Stimulated activated CD4-positive, alpha-beta T cell treated with anti-CD3 and anti-CD28 coated beads, TNF-alpha, amount 100 ng/mL, for 48 hours (primary cell): ENCODE results near the gene PER1.

Source experiments
- DNase-seq, 3 donors: peaks; one replicate each; pipeline ENCODE4 v3.0.0-alpha.2; 2020; ENCODE audit warnings: low read depth in 3 of 3

PER1 gene, protein sequence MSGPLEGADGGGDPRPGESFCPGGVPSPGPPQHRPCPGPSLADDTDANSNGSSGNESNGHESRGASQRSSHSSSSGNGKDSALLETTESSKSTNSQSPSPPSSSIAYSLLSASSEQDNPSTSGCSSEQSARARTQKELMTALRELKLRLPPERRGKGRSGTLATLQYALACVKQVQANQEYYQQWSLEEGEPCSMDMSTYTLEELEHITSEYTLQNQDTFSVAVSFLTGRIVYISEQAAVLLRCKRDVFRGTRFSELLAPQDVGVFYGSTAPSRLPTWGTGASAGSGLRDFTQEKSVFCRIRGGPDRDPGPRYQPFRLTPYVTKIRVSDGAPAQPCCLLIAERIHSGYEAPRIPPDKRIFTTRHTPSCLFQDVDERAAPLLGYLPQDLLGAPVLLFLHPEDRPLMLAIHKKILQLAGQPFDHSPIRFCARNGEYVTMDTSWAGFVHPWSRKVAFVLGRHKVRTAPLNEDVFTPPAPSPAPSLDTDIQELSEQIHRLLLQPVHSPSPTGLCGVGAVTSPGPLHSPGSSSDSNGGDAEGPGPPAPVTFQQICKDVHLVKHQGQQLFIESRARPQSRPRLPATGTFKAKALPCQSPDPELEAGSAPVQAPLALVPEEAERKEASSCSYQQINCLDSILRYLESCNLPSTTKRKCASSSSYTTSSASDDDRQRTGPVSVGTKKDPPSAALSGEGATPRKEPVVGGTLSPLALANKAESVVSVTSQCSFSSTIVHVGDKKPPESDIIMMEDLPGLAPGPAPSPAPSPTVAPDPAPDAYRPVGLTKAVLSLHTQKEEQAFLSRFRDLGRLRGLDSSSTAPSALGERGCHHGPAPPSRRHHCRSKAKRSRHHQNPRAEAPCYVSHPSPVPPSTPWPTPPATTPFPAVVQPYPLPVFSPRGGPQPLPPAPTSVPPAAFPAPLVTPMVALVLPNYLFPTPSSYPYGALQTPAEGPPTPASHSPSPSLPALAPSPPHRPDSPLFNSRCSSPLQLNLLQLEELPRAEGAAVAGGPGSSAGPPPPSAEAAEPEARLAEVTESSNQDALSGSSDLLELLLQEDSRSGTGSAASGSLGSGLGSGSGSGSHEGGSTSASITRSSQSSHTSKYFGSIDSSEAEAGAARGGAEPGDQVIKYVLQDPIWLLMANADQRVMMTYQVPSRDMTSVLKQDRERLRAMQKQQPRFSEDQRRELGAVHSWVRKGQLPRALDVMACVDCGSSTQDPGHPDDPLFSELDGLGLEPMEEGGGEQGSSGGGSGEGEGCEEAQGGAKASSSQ (N-terminal part only)

DNA sequence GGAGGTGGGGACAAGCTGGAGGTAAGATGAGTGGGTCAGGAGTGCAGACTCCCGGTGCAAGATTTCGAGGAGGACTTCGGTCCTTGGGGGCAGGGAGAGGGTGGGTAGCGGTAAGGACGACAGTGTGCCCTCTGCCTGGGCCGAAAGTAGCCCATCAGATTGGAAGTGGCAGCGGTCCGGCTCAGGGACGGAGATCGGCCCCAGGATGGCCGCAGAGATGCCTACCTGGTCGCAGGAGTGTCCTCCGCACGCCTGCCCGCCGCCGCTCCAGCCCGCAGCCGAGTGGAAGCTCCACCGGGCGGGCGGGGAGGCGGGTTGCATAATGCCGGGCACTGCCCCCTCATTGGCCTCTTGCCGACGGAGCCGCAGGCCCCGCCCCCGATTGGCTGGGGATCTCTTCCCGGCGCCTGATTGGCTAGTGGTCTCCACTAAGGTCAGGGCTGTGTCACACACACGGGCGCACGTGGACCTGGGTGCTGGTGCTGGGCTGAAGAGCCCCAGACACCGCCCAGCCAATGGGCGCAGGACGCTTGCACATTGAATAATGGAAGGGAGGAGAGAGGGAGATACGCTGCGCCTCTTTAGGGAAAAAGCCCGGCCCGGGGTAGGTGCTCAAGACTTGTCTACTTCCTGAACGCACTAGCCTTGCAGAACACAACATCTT lies at the start of gene PER1:
PER1 (minus strand) TSS at position 293 of the 664 bp plus-strand sequence. CDS start 1,698 bp downstream, outside the sequence.
- DNase-seq: peak; percentile 80 to 91 (median 87)

DNA sequence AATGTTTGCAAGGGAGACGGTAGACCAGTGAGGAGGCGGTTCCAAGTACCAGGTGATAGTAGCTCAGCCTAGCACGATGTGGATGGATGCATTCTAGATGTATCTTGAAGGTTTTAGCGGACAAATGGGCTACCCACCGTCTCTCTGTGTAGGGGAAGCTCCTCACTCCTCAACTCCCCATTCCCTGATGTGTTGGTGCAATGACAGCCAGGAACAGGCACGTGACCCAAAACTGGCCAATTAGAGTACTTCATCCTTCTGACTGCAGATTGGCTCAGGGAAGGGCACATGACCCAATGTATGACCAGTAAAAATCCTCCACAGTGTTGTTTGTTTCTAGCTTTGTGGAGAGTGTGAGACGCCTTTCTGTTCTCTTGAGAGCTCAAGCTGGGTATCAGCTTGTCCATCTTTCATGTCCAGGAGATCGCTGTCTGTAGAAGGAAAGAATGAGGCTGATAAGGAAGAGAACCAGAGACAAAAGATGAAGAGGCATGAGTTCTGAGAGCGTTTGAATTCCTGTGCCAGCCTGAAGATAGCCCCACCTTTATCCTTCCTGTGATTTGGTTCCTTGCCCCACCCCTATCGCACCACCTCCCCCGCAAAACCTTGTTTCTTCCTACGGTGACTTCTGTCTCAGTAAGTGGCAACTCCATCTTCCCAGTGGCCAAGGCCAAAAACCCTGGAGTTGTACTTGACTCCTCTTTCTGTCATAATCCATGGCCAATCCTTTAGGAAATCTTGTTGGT lies 40.0 kb upstream of the PER1 start:
- peak in 1 of 3 donors; percentile 64 for DNase-seq

DNA sequence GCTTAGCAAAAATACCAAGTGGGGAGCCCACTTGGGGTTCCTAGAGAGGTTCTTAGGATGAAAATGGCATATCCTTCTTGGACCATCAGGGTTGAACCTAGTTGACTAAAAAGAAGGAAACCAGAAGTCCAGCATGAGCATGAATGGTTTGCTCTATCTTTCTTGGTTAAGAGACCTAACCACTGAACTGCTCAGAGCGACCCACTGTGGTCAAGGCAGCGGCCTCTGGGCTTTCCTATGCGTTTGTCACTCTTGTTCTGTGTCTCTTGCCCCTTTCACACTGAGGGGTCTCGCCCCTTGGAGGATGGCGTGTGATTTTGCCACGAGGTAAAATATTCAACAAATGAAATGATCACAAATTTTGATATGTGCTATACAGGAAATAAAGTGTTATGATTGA lies 38.3 kb upstream of the PER1 start:
- no peak for DNase-seq

DNA sequence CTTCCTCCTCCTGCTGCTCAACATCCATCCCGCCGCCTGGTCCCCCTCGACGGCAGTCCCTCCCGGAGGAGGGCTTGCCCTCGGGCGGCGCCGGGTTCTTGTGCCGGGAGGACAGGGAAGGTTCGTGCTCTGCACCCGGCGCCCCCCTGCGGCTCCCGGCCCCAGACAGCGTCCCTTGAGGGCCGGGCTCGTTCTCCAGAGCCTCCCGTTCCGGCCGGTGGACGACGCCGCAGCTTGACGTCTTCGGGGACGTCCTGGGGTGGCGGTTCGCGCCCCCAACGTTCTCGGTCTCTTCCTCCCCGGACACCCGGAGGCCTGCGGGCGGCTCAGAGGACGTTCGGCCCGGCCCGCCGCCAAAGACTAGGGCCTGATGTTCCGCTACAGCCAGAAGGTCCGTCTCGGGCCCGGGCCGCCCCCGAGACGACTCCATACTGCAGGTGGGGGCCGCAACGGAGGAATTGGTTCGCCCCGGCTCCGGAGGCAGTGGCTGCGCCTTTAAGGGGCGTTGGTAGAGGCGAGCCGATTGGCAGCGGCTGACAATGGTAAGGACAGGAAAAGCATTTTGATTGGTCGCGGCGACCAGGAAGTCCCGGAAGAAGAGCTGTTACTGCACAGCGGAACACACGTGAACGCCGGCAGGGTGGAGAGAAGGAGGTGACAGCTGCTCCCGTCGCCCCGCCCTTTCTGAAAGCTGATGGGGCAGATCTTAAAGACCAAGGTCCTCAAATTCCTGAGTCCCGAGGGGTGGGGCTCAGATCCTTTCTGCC lies 37.7 kb upstream of the PER1 start, which contains the start of gene BORCS6:
BORCS6 (minus strand) TSS at position 470 of the 767 bp plus-strand sequence; CDS start at position 430, 40 bp downstream.
- DNase-seq: peak; percentile 87 to 93 (median 91)

DNA sequence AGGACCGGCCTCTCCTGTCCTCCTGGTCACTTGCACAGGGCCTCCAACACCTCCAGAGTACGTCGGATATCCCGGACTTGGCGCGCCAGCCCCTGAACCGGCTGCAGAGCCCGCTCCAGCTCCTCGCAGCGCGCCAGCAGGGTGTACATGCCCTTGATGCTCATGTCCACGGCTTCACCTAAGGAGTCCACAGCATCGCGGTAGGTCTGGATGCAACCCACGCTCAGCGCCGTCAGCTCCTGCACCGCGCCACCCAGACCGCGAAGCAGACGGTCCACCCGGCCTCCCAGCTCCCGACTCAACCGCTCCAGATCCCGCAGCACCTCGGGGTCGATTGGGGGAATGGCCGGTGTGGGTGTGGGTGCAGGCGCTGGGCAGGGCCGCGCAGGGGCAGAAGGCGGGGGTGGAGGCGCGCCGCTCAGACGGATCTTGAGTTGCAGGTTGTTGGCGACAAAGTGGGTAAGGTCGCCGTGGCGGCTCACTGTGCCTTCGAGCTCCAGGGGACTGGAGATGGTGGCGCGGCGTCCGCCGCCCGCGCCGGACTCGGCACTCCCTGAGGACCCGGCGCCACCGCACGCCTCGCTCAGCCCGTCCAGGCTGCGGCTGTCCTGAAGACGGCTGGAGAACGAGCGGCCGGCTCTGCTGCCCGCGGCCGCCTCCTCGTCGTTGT lies 37.0 kb upstream of the PER1 start:
- DNase-seq: no peak

DNA sequence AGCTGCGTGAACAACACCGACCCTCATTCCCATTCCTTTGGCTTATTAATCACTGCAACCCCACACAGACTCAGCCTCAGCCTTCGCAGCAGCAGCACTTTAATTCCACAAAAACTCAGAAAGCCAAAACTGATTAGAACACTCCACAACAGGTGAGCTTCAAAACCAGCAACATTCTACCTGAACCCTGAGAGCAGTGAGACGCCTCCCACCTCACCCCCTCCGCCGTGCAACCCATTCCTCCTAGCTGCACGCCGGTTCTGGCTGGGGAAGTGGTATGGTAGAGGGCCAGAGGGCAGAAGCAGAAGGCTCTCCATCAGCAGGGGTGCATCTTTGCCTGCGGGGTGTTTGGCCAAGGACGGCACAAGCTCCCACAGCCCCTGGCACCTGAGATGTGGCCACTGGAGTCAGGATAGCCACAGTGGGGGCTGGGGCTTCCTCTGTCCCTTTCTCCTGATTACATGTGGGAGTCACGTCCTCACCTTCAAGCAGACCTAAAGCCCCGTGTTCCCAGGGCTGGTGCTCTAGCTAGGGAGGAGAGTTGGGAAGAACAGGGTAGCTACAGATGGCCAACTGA lies 36.1 kb upstream of the PER1 start:
- no peak for DNase-seq

DNA sequence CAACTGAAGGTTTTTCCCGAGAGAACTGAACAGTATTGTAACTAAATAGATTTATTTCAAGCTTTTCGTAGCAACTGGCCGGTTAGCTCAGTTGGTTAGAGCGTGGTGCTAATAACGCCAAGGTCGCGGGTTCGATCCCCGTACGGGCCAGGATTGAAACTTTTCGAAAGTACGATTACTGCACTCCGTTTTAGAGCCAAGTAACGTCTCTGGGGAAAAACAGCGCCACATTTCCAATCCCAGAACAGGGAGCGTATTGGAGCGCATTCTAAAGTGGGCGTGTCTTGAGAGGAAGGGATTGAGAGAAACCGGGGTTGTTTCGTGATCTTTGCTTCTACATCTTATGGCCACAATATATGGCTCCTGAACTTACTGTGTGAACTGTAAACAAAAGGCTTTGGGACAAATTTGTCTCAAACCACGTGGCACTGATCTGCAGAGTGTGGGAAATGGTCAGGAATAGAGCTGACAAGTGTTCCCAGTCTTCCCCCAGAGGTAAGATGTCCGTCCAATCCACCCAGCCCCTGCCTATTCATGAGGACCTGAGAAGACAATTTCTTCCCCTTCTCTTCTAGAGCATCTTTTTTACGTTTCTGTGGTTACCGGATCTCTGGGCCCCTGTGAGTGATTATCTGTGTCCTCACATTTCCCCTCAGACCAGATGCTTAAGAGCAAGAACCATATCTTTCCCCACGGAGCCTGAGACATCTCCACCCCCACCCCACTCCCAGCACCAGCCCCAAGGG lies 35.5 kb upstream of the PER1 start:
- DNase-seq: peak; percentile 82 to 91 (median 85)

DNA sequence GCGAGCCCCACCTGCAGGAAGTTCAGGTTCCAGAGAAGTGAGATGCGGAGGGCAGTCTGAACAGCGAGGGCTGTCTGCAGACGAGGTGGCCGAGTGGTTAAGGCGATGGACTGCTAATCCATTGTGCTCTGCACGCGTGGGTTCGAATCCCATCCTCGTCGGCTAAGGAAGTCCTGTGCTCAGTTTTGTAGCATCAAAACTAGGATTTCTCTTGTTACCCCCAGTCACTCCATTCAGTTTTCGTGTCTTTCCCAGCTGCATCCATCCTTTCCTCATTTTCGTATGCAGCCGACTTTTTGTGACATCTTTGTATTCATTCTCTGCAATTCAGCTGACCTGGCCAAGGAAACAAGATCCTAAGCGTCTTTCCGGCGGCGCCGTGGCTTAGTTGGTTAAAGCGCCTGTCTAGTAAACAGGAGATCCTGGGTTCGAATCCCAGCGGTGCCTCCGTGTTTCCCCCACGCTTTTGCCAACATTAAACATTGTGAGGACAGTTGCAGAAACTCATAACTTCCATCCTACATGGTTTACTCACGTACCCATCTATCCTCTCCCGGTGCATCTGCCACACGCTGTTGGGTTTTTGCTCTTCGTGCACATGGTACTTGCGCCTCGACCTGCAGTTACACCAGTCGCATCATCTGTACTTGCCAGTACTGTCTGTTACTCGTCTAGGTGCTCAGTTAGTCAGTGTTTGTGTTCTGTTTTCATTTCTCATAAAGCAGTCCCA lies 34.7 kb upstream of the PER1 start:
- peak; percentile 88 to 98 (median 95) for DNase-seq

DNA sequence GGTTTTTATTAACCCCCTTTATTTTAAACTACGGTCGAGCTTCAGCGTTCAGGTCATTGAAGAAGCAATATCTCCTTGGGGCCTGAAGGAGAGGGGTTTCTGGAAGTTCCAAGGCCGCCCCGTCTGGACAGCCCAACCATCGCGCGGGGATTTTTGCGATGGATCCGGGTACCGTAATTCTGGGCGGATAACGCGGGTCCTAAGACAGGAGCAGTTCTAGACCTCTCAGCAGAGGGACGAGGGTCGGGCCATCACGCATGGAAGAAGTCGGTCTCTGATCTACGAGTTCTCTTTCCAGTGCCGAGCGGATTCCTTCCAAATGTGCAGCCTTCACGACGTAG lies 34.2 kb upstream of the PER1 start:
- no peak for DNase-seq

DNA sequence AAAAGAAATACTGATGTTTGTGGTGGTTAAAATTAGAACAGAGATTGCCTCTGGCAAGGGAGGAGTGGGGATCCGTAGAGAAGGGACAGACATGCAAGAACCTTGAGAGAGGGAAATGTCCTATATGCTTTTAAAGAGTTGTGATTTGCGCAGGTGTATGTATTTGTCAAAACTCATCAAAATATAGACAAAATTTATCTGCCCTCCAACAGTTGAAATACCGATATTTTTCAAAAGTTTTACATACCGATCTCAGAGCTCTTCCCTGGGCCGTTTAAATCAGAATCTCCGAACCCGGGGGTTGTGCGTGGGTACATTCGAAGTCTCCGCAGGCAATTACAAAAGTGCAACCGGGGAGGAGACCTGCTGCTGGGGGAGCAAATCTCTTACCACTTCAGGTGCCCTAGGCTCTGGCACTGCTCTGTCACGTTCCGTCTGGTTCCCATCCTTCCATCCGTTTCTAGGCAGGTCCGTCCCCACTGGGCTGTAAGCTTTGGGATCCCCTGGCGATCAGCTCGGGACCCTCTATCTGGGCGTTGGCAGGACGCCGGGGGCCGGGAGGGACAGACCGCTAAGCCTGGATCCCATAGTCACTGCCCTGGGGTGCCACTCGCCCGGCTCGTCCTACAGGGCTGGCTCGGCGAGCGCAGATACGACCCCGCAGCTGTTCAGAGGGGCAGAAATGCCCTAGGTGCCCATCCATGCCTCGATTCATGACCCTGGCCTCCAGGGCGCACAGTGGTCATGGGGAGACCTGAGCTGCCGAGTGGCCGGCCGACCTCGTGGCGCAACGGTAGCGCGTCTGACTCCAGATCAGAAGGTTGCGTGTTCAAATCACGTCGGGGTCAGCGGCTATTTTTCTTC lies 33.6 kb upstream of the PER1 start:
- peak; percentile 80 to 91 (median 86) for DNase-seq

DNA sequence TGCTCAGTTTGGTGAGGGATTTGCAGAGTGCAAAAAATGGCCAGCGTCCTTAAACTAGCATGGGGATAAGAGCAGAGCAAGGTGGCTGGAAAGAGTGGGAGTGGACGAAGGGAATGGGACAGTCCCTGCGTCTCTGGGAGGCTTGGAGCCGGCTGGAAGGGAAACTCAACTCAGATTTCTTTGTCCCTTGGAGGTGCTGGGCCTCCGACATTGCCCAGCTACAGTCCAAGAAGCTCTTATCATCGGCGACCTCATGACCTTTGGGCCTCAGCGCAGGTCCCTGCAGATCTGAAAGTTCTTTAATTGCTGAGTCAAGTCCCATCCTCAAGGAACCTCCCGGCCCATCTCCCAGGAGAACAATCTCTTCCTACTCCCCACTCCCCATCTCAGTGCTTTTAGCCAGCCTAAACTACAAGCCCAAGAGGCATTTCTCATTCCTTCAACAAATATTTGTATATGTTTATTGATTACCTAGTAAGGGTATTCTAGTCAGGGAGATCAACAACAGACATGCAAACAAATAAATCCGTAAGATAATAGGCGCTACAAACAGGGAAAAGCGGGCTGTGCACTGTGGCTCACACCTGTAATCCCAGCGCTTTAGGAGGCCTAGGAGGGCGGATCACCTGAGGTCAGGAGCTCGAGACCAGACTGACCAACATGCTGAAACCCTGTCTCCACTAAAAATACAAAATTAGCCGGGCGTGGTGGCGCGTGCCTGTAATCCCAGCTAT lies 25.0 kb upstream of the PER1 start:
- DNase-seq: no peak

DNA sequence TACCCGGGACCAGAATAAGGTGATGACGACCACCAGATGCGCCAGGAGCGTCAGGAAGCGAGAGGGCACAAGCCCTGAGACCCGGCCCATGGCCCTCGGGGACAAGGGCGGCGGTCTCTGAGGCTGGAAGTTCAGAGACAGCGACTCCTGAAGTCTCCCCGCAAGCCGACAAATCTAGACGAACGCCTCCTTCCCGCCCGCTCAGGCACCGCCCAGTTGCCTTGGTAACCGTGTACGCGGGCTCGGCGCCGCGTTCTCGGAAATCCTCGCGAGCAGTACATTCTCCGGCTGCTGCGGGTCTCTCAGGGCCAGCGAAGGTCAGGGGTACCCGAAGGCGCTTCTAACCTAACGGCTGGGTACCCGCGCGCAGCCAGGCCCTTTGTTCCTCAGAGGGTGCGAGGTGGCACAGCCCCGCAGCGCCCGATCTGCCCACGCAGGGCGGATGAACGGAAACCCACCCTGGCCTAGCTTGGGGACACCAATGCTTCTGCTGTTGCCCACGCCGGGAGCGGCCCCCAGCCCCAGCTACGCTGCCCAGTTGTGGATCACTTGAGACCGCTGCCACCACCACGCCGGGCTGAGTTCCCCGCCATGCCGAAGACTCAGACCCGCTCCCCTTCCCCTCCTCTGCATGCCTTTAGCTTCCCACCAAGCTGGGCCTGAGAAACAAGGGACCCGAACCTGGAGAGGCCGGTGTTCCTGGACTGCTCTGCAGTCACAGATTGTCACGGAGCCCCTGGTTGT lies 24.2 kb upstream of the PER1 start, which contains the start of gene TMEM107:
TMEM107 (minus strand) TSS at position 184 of the 744 bp plus-strand sequence; CDS start at position 90, 94 bp downstream.
- peak; percentile 74 to 86 (median 83) for DNase-seq

DNA sequence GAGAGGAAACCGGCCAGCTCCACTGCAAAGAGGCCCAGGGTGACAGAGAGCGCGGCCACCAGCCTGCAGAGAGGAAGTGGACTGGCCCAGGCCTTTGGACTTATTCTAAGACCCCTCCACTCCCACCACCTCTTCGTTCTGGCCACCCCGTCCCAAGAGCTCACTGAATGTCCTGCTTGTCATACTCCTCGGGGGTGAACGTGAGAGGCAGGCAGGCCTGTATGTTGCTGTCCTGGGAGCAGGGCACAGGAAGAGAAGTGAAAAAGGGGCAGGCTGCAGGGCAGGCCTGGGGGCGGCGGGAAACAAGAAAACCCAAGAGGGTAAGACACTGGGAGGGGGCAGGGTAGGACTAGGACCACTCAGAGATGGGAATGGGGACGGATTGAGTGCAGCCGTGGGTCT lies 23.6 kb upstream of the PER1 start:
- DNase-seq: no peak

DNA sequence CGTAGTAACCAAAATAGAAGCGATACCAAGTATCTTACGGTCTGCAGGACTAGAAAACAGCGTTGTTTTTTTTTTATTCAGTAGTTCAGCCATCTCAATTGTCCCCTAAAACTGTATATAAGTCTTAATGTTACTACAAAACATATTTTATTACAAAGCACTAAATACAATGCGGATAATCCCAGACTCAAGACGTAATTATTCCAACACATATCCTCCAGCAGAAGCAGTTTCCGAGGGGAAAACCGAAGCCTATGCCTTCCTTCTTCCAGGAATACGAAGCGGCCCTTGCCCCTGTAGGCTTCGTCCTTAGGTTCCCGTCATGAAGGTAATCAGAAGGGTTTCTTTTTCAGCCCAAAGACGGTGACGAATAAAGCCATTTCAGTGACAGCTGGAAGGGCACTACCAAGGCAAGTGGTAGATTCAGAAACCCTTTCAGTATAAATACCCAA lies 21.7 kb upstream of the PER1 start:
- DNase-seq: no peak
